ENCODE measurements around the gene RGL3.
"Not testable (repeated sequence)": the region's sequence is repeated elsewhere in the genome, so short reads cannot be mapped to it uniquely, and the experiment has no call there.

RGL3 gene

DNA sequence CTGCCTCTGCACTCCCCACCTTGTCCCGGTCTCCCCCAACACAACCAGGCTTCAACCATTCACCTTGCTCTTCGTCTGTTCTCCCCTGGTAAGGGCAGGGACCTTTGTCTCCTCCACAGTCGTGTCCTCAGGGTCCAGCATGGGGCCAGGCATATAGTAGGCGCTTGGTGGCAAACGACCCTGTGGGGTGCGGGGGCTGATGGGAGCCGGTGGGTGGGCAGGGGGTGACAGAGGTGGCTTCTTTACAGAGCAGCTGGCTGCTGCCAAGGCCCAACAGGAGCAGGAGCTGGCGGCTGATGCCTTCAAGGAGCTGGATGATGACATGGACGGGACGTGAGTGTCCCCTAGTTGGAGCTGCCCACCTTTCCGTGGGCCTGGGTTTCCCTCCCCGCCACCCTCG, 26.0 kb upstream of the RGL3 start:
- peaks cover 11 to 31% (median 18%) of the 10 kb centered on the region in 10 experiments; a peak in 17 of 20 replicates for H3K4me1 ChIP-seq
- H3K27me3 ChIP-seq = no peaks in the 10 kb centered on the region
- no peak overlapping the region; a peak in 1 of 22 replicates for H3K4me2 ChIP-seq
- H3K9me3 ChIP-seq (replicated peaks in 1 of 11) = no peaks in the 10 kb centered on the region
- peak overlapping the region in 3 of 11 experiments; percentile 35 to 50 (median 40); a peak in 2 of 22 replicates for H3K27ac ChIP-seq
- H3K36me3 ChIP-seq = peaks cover 85 to 100% (median 96%) of the 10 kb centered on the region in 11 experiments
- no peak for TF ChIP-seq Cebpa-rat (IDR thresholded peaks at IDR 0.05)
- peaks cover 19 to 96% (median 46%) of the 10 kb centered on the region in 11 experiments; a peak in 20 of 22 replicates for H4K20me1 ChIP-seq
- no peak overlapping the region for H3K4me3 ChIP-seq
- H3K9ac ChIP-seq = peak overlapping the region in 3 of 11 experiments; percentile 31 to 55 (median 47); a peak in 2 of 22 replicates

GRCh38 chr19:11444059-11444458, 24.9 kb upstream of the RGL3 start:
- Histone ChIP-seq H3K27ac (peak overlapping the region in 4 of 11 experiments; percentile 15 to 50 (median 38); a peak in 8 of 22 replicates), H3K4me3 (no peak overlapping the region), H3K9ac (peak overlapping the region in 8 of 11 experiments; percentile 1 to 71 (median 46); a peak in 11 of 22 replicates), H3K4me1 (peaks cover 13 to 36% (median 20%) of the 10 kb centered on the region in 10 experiments; a peak in 17 of 20 replicates), H4K20me1 (peaks cover 19 to 87% (median 46%) of the 10 kb centered on the region in 11 experiments; a peak in 20 of 22 replicates), H3K27me3 (no peaks in the 10 kb centered on the region), H3K4me2 (peak overlapping the region in 7 of 11 experiments; percentile 31 to 64 (median 41); a peak in 12 of 22 replicates), H3K36me3 (peaks cover 85 to 100% (median 96%) of the 10 kb centered on the region in 11 experiments), H3K9me3 (replicated peaks in 1 of 11) (no peaks in the 10 kb centered on the region)
- TF ChIP-seq Cebpa-rat (IDR thresholded peaks at IDR 0.05) = no peak

- Histone ChIP-seq H4K20me1 (peaks cover 6 to 26% (median 20%) of the 10 kb centered on the region in 11 experiments; a peak in 18 of 22 replicates), H3K4me2 (0 out of 22 replicates have a peak overlapping the region, but pooled peaks of 1 of the 11 experiments have one; percentile 99), H3K27me3 (no peaks in the 10 kb centered on the region), H3K36me3 (peaks cover 58 to 70% (median 66%) of the 10 kb centered on the region in 11 experiments), H3K4me3 (no peak overlapping the region), H3K27ac (no peak overlapping the region), H3K9me3 (replicated peaks in 1 of 11) (no peaks in the 10 kb centered on the region), H3K9ac (peak overlapping the region in 3 of 11 experiments; percentile 11 to 85 (median 52); a peak in 5 of 22 replicates), H3K4me1 (peaks cover 27 to 56% (median 41%) of the 10 kb centered on the region in 10 experiments)
- TF ChIP-seq Cebpa-rat (IDR thresholded peaks at IDR 0.05) = no peak
Measured at GRCh38 chr19:11437955-11438354, 18.8 kb upstream of the RGL3 start.

DNA sequence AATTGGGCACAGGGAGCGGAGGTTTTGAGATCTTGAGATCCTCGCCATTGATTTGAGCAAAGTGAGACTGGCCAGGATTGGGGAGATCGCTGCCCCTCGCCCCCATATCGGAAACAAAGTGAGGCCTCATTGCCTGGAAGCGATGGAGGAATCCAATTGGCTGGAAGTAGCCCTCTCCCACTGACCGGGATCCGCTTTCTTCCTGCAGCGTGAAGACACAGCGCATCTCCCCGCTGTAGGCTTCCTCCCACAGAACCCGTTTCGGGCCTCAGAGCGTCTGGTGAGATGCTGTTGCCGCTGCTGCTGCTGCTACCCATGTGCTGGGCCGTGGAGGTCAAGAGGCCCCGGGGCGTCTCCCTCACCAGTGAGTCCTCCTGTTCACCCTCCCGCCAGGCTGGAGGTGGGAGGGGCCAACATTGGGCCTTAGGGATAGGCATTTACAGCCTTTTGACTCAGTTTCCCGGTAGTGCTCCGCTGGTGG, 16.8 kb upstream of the RGL3 start:
- Histone ChIP-seq H4K20me1 (peaks cover 0 to 6% (median 2%) of the 10 kb centered on the region in 11 experiments; a peak in 13 of 22 replicates), H3K9me3 (replicated peaks in 1 of 11) (no peaks in the 10 kb centered on the region), H3K4me2 (peak overlapping the region; percentile 93 to 100 (median 96)), H3K27me3 (peaks cover 0 to under 1% (median 0%) of the 10 kb centered on the region in 11 experiments; a peak in 1 of 22 replicates), H3K9ac (peak overlapping the region; percentile 74 to 90 (median 84)), H3K4me1 (peaks cover 27 to 48% (median 35%) of the 10 kb centered on the region in 10 experiments), H3K4me3 (peak overlapping the region; percentile 66 to 95 (median 86)), H3K27ac (peak overlapping the region; percentile 29 to 87 (median 82); a peak in 21 of 22 replicates), H3K36me3 (peaks cover 37 to 49% (median 45%) of the 10 kb centered on the region in 11 experiments)
- TF ChIP-seq Cebpa-rat (IDR thresholded peaks at IDR 0.05) = no peak

DNA sequence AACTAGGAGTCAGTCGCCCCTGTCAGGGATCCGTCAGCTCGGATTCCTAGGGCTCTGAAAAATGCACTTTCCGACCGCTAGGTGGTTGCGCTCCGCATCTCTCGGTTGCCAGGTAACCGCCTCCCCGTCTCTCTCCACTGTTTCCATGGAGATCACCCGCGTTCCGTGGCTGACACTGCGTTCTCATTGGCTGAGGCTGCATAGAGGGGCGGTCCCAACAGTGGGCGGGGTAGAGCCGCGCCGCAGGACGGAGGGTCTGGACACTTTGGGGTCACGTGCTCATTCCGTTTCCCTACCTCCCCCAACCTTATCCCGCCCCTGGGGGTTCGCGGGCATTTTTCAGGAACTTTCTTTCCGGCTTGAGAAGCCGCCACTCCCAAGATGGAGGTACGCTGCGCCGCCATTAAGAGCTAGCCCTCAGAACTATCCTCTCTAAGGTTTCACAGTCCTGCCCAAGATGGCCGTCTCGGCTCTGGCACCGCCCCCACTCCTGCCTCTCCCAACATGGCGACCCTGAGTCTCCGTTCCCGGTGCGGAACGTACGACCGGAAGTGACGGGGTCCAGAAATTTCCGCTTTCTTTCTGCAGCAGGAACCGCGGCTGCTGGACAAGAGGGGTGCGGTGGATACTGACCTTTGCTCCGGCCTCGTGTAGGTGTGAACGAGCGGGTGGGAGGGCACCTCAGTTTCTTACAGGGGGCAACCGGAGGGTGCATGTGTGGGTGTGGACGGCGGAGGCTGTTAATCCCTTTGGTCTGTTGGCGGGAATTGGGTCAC, 16.1 kb upstream of the RGL3 start, which contains the start of the genes ODAD3 and PRKCSH:
Gene ODAD3 (minus strand): TSS at position 65 of the 776 bp plus-strand sequence. CDS start 105 bp downstream, outside the sequence.
Gene PRKCSH (plus strand): TSS at position 579 of the 776 bp plus-strand sequence. CDS start 483 bp downstream, outside the sequence.
- Histone ChIP-seq H3K36me3 (peaks cover 31 to 43% (median 40%) of the 10 kb centered on the region in 11 experiments), H4K20me1 (no peaks in the 10 kb centered on the region; a peak in 2 of 22 replicates), H3K9me3 (replicated peaks in 1 of 11) (no peaks in the 10 kb centered on the region), H3K27me3 (peaks cover 0 to 5% (median 0%) of the 10 kb centered on the region in 11 experiments; a peak in 1 of 22 replicates), H3K4me3 (peak within 1 kb of the TSS; percentile 66 to 95 (median 86)), H3K9ac (peak within 1 kb of the TSS; percentile 74 to 90 (median 84)), H3K4me2 (peak within 1 kb of the TSS; percentile 93 to 100 (median 96)), H3K4me1 (peaks cover 22 to 42% (median 29%) of the 10 kb centered on the region in 10 experiments), H3K27ac (peak within 1 kb of the TSS; percentile 29 to 87 (median 82); a peak in 21 of 22 replicates)
- TF ChIP-seq Cebpa-rat (IDR thresholded peaks at IDR 0.05) = no peak

DNA sequence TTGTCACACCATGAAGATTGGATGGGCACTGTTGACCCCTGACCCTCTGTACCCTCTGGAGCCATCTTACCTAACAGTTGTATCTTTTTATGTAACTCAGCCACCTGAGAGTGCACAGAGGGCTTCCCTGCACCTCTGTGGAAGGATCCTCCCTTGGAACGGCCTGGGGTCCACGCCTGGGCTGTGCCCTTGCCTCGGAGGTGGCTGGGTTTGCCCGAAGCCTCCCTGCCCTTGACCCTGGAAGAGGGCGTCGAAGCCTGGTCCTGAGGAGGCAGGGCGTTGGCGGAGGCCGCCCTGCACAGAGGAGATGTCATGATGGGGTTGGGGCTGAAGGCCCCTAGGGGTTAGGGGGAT, 15.6 kb upstream of the RGL3 start:
- no peak for TF ChIP-seq Cebpa-rat (IDR thresholded peaks at IDR 0.05)

DNA sequence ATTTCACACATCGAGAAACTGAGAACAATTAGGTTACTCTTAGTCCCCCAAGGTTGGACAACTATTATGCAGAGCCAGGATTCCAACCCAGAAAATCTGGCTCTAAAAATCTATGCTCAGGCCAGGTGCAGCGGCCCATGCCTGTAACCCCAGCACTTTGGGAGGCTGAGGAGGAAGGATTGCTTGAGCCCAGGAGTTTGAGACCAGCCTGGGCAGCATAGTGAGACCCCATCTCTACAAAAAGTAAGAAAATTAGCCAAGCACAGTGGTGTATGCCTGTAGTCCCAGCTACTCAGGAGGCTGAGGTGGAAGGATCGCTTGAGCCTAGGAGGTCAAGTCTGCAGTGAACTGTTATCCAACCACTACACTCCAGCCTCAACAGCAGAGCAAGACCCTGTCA, 14.4 kb upstream of the RGL3 start:
- H3K9me3 ChIP-seq (replicated peaks in 1 of 11); H3K27ac ChIP-seq; H3K27me3 ChIP-seq; H3K4me3 ChIP-seq; H3K9ac ChIP-seq; H4K20me1 ChIP-seq: not testable (repeated sequence)
- peaks cover 22 to 38% (median 26%) of the 10 kb centered on the region in 10 experiments for H3K4me1 ChIP-seq
- peak overlapping the region in 5 of 11 experiments; percentile 90 to 98 (median 93); a peak in 3 of 22 replicates for H3K4me2 ChIP-seq
- H3K36me3 ChIP-seq = peaks cover 14 to 25% (median 22%) of the 10 kb centered on the region in 11 experiments

More for the DNA sequence above, 15.6 kb upstream of the RGL3 start:
- peak overlapping the region; percentile 62 to 95 (median 85) for H3K4me3 ChIP-seq
- H3K9ac ChIP-seq = peak overlapping the region; percentile 52 to 90 (median 75); a peak in 21 of 22 replicates
- H3K4me1 ChIP-seq = peaks cover 22 to 38% (median 26%) of the 10 kb centered on the region in 10 experiments
- H3K9me3 ChIP-seq (replicated peaks in 1 of 11) = no peaks in the 10 kb centered on the region
- H3K27me3 ChIP-seq = peaks cover 0 to 5% (median 0%) of the 10 kb centered on the region in 11 experiments; a peak in 1 of 22 replicates
- peaks cover 26 to 37% (median 34%) of the 10 kb centered on the region in 11 experiments for H3K36me3 ChIP-seq
- H3K4me2 ChIP-seq = peak overlapping the region; percentile 85 to 98 (median 93)
- H3K27ac ChIP-seq = peak overlapping the region in 9 of 11 experiments; percentile 14 to 87 (median 48); a peak in 14 of 22 replicates
- no peaks in the 10 kb centered on the region; a peak in 1 of 22 replicates for H4K20me1 ChIP-seq

GRCh38 chr19:11426656-11427055, 7.5 kb upstream of the RGL3 start:
- Histone ChIP-seq H3K4me1 (peaks cover 13 to 26% (median 24%) of the 10 kb centered on the region in 10 experiments), H3K4me2 (no peak overlapping the region), H3K4me3 (no peak overlapping the region), H3K9ac (no peak overlapping the region), H4K20me1 (peaks cover 0 to 23% (median 10%) of the 10 kb centered on the region in 11 experiments; a peak in 12 of 22 replicates), H3K27ac (no peak overlapping the region), H3K9me3 (replicated peaks in 1 of 11) (peaks cover 0 to 7% (median 0%) of the 10 kb centered on the region in 11 experiments; a peak in 3 of 22 replicates), H3K36me3 (no peaks in the 10 kb centered on the region), H3K27me3 (peaks cover 26 to 32% (median 27%) of the 10 kb centered on the region in 11 experiments)
- no peak for TF ChIP-seq Cebpa-rat (IDR thresholded peaks at IDR 0.05)
